Neuronal stem cell (in vitro differentiated cells): ENCODE results near the gene KRT222.

Experiments
- DNase-seq: peaks from one replicate; pipeline ENCODE4 v3.0.0-alpha.2; 2013; ENCODE audit warnings: low spot score
- H2AFZ ChIP-seq: one replicate; pipeline ENCODE4 v1.6.1; 2013; ENCODE audit warnings: mild to moderate bottlenecking, low read length, inconsistent platforms
- H2AK5ac ChIP-seq: 2 replicates; pipeline ENCODE4 v1.6.1; 2013; ENCODE audit warnings: low read depth, mild to moderate bottlenecking, inconsistent platforms, low read length, moderate library complexity, mixed read lengths
- H2BK120ac ChIP-seq: 2 replicates; pipeline ENCODE4 v1.6.1; 2013; ENCODE audit warnings: low read depth, mild to moderate bottlenecking, inconsistent platforms, low read length, moderate library complexity, mixed read lengths
- H2BK12ac ChIP-seq: one replicate; pipeline ENCODE4 v1.6.1; 2013; ENCODE audit warnings: low read length, inconsistent platforms
- H2BK15ac ChIP-seq: 2 replicates; pipeline ENCODE4 v1.6.1; 2013; ENCODE audit warnings: mild to moderate bottlenecking, low read length, inconsistent platforms, mixed read lengths
- H2BK5ac ChIP-seq: one replicate; pipeline ENCODE4 v1.6.1; 2013; ENCODE audit warnings: inconsistent platforms, mild to moderate bottlenecking, low read length, moderate library complexity
- H3K14ac ChIP-seq: one replicate; pipeline ENCODE4 v1.6.1; 2013; ENCODE audit warnings: low read length, inconsistent platforms
- H3K18ac ChIP-seq: 2 replicates; pipeline ENCODE4 v1.6.1; 2013; ENCODE audit warnings: low read length, inconsistent platforms
- H3K23ac ChIP-seq: 2 replicates; pipeline ENCODE4 v1.6.1; 2013; ENCODE audit warnings: low read depth, mild to moderate bottlenecking, mixed read lengths, low read length, inconsistent platforms; ENCODE audit not compliant: poor library complexity
- H3K27ac ChIP-seq: replicated peaks from 3 replicates; pipeline ENCODE4 v1.5.1; 2013; ENCODE audit warnings: low read length, inconsistent platforms
- H3K27me3 ChIP-seq, 3 experiments: 2 replicates each; pipeline ENCODE4 v1.6.1; 2013; ENCODE audit warnings: low read length in 3 of 3, mild to moderate bottlenecking in 2 of 3, inconsistent platforms in 1 of 3, low read depth in 1 of 3, mixed read lengths in 1 of 3, moderate library complexity in 1 of 3; ENCODE audit not compliant: control insufficient read depth in 3 of 3, insufficient read depth in 3 of 3
- H3K36me3 ChIP-seq, 2 donors: replicated peaks in 1 of 2; 2 replicates each; pipeline ENCODE4 v1.6.1; 2013; ENCODE audit warnings: low read length in 2 of 2; ENCODE audit not compliant: control insufficient read depth in 2 of 2, insufficient read depth in 2 of 2
- H3K4ac ChIP-seq: 2 replicates; pipeline ENCODE4 v1.6.1; 2013; ENCODE audit warnings: inconsistent platforms, mild to moderate bottlenecking, low read length, moderate library complexity
- H3K4me1 ChIP-seq, 2 donors: 1 replicate in 1 of 2; 2 replicates in 1 of 2; pipeline ENCODE4 v1.6.1; 2013; ENCODE audit warnings: low read length in 2 of 2, low read depth in 1 of 2; ENCODE audit not compliant: control insufficient read depth in 2 of 2, insufficient read depth in 1 of 2
- H3K4me2 ChIP-seq: one replicate; pipeline ENCODE4 v1.6.1; 2013; ENCODE audit warnings: mild to moderate bottlenecking, low read length, inconsistent platforms; ENCODE audit not compliant: insufficient read depth, poor library complexity, severe bottlenecking
- H3K4me3 ChIP-seq, 2 donors: 2 replicates each; pipeline ENCODE4 v1.5.1; 2013; ENCODE audit warnings: low read length in 2 of 2, mild to moderate bottlenecking in 2 of 2, inconsistent platforms in 1 of 2, moderate library complexity in 1 of 2
- H3K79me1 ChIP-seq: one replicate; pipeline ENCODE4 v1.6.1; 2013; ENCODE audit warnings: low read depth, mild to moderate bottlenecking, inconsistent platforms, low read length, moderate library complexity
- H3K9ac ChIP-seq: one replicate; pipeline ENCODE4 v1.6.1; 2013; ENCODE audit warnings: mild to moderate bottlenecking, low read depth, low read length, inconsistent platforms; ENCODE audit not compliant: poor library complexity
- H3K9me3 ChIP-seq, 2 donors: replicated peaks in 1 of 2; 2 replicates each; pipeline versions ENCODE3 to v1.6.1; 2013; ENCODE audit warnings: low read length in 2 of 2, mild to moderate bottlenecking in 2 of 2, inconsistent platforms in 1 of 2, low read depth in 1 of 2, mixed read lengths in 1 of 2, moderate library complexity in 1 of 2; ENCODE audit not compliant: control insufficient read depth in 2 of 2, insufficient read depth in 1 of 2
- H4K8ac ChIP-seq: one replicate; pipeline ENCODE4 v1.6.1; 2013; ENCODE audit warnings: low read depth, mild to moderate bottlenecking, inconsistent platforms, low read length, moderate library complexity
- H4K91ac ChIP-seq: one replicate; pipeline ENCODE4 v1.6.1; 2013; ENCODE audit warnings: low read length, low read depth, mild to moderate bottlenecking, inconsistent platforms; ENCODE audit not compliant: poor library complexity
- WGBS, 2 donors: extraction: QIAGEN DNeasy Blood & Tissue Kit; methylation state at CpG; one replicate each; pipeline ENCODE4 v1.1.7; 2013; ENCODE audit warnings: missing lambda C conversion rate in 2 of 2, mixed read lengths in 1 of 2; ENCODE audit not compliant: insufficient read length in 2 of 2, insufficient replicate concordance in 1 of 2; ENCODE audit errors: extremely low coverage in 2 of 2; 5-methylcytosine and 5-hydroxymethylcytosine counted together

KRT222 gene

DNA sequence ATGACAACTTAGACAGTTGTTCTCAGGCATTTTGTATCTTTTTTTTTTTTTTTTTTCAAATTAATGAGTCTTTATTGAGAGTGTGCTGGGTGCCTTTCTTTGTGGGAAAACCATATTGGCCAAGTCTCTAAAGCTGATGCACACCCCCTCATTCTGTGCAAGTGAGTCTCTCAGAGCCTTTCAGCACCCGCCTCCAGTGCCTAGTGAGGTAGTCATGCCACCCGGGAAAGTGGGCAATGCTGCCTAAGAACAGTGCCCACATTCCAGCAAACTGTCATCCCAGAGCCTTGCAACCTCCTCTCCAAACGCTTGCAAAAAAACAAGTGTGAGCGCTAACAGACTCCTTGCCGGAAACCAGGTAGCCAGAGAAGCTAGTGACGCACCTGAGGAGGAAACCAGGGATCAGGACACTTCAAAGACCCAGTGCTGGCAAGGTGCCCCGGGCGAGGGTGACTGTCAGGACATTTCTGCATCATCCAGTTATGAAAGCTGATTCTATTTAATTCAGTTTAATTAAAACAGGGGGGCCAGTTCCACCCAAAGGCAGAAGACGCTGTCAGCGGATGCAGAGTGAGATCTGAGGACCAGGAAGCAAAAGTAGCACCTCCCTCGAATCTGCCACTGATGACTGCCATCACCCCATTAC lies 52.3 kb downstream of the KRT222 start:
- no peaks in the 10 kb centered on the region for H3K9me3 ChIP-seq
- H2BK5ac ChIP-seq: no peak overlapping the region
- peaks cover 0 to 48% (median 2%) of the 10 kb centered on the region in 3 experiments for H3K27me3 ChIP-seq

DNA sequence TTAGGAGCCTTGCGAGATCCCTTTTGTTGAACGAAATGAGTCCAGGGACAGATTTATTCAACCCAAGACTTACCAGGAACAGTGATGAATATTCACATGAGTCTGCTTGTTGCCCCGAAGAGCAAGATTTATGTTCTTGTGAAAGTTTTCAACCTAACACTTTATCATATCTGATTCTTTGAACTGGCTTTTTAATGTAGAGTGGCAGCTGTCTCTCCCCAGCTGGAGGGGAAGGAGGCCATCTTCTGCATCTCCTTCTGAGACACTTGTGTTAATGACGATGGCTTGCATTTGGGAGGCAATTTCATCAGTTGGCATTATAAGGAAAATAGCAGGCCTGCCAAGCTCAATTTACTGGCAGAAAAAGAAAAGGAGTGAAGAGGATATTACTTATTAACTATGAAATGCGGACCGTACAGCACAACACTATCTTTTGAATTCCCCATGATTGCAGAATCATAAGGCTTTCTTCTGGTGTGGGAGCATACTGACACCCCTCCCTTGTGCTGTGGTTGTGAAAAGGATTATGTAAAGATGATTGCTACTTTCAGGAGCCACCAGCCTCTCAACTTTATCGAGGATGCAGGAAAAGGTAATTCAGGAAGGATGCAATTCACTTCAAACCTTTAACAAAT lies 53.0 kb downstream of the KRT222 start:
- DNase-seq: no peak
- no peak overlapping the region for H2AFZ ChIP-seq
- no peak overlapping the region for H2BK12ac ChIP-seq
- no peak overlapping the region for H3K14ac ChIP-seq
- H2BK120ac ChIP-seq: no peak overlapping the region
- no peak overlapping the region for H4K8ac ChIP-seq
- H3K4me1 ChIP-seq: peaks cover 0 to 2% of the 10 kb centered on the region in 2 donors
- no peak overlapping the region for H3K4ac ChIP-seq
- H3K18ac ChIP-seq: no peak overlapping the region
- no peak overlapping the region for H3K4me3 ChIP-seq
- WGBS, 2 donors: no CpG with 5 or more reads among the region's 7 CpGs
- H2AK5ac ChIP-seq: no peak overlapping the region
- no peak overlapping the region for H3K4me2 ChIP-seq
- H2BK5ac ChIP-seq: no peak overlapping the region
- H3K36me3 ChIP-seq: no peaks in the 10 kb centered on the region
- no peak overlapping the region for H4K91ac ChIP-seq
- peaks cover 0 to 48% (median 2%) of the 10 kb centered on the region in 3 experiments for H3K27me3 ChIP-seq
- H3K9ac ChIP-seq: no peak overlapping the region
- H3K27ac ChIP-seq: no peak overlapping the region
- no peak overlapping the region for H2BK15ac ChIP-seq
- H3K9me3 ChIP-seq: no peaks in the 10 kb centered on the region
- no peaks in the 10 kb centered on the region for H3K79me1 ChIP-seq
- no peak overlapping the region for H3K23ac ChIP-seq

More for the DNA sequence above, 52.3 kb downstream of the KRT222 start:
- Histone ChIP-seq H3K4me2 (no peak overlapping the region), H2AK5ac (no peak overlapping the region), H3K14ac (no peak overlapping the region), H3K4ac (no peak overlapping the region), H4K91ac (no peak overlapping the region), H3K36me3 (no peaks in the 10 kb centered on the region), H2BK15ac (no peak overlapping the region), H2BK12ac (no peak overlapping the region), H3K4me1 (peaks cover 0 to 2% of the 10 kb centered on the region in 2 donors), H4K8ac (no peak overlapping the region), H3K4me3 (no peak overlapping the region), H3K18ac (no peak overlapping the region), H2BK120ac (no peak overlapping the region), H3K9ac (no peak overlapping the region), H3K27ac (no peak overlapping the region), H3K23ac (no peak overlapping the region), H3K79me1 (no peaks in the 10 kb centered on the region), H2AFZ (no peak overlapping the region)
- WGBS, 2 donors: no CpG with 5 or more reads among the region's 11 CpGs
- no peak for DNase-seq

DNA sequence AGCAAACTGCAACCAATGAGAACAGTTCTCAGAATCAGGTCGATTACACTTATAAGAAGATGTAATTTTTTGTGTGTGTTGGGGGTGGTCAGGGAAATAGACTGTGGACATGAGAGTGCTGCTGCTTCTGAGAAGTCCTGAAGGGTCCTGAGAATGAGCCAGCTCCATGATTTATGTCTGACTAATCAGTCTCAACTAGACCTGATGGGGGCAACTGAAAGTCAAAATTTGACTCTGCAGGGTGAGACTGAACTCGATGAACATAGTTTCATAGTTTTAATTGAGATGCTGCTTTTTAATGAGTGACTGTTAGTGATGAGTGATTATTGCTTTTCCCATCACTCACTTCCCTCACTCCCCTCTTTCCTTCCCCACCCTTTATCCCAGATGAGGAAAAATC lies 54.6 kb downstream of the KRT222 start:
- Histone ChIP-seq H3K27me3 (peaks cover 0 to 45% (median 0%) of the 10 kb centered on the region in 3 experiments), H3K27ac (no peak overlapping the region), H3K9me3 (no peaks in the 10 kb centered on the region), H3K4me3 (no peak overlapping the region), H2BK15ac (no peak overlapping the region), H3K4me1 (no peaks in the 10 kb centered on the region), H3K14ac (no peak overlapping the region), H3K9ac (no peak overlapping the region), H3K36me3 (no peaks in the 10 kb centered on the region), H2AK5ac (no peak overlapping the region), H3K4me2 (no peak overlapping the region), H4K91ac (no peak overlapping the region), H3K23ac (no peak overlapping the region), H2BK12ac (no peak overlapping the region), H3K4ac (no peak overlapping the region), H3K79me1 (no peaks in the 10 kb centered on the region), H3K18ac (no peak overlapping the region), H2BK5ac (no peak overlapping the region), H4K8ac (no peak overlapping the region), H2AFZ (no peak overlapping the region), H2BK120ac (no peak overlapping the region)
- DNase-seq: no peak
- WGBS, 2 donors: no CpG with 5 or more reads among the region's 2 CpGs

DNA sequence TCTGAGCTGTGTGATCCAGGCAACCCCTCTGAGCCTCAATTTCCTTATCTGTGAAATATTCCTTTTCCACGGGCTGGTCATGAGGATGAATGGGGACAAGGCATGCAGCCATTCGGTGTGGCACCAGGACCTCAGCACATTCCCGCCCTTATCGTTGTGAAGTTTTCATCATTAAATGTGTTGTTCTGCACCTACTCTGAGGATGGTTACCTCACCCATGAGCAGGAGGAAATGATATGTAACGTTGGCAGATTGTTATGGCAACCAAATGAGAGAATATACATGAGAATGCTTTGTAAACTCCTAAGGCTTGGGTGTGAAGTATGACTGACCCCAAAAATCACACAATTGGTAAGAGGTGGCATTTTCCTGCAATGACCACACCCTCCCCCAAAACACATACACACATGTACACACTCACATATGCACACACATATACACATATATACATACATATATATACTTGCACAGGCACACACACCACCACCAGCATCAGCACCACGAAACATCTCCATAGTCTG lies 56.9 kb downstream of the KRT222 start:
- Histone ChIP-seq H4K8ac (no peak overlapping the region), H3K4ac (no peak overlapping the region), H3K18ac (no peak overlapping the region), H3K79me1 (no peaks in the 10 kb centered on the region), H3K4me3 (no peak overlapping the region), H4K91ac (no peak overlapping the region), H3K23ac (no peak overlapping the region), H3K14ac (no peak overlapping the region), H3K36me3 (no peaks in the 10 kb centered on the region), H3K9ac (no peak overlapping the region), H3K4me2 (no peak overlapping the region), H2BK15ac (no peak overlapping the region), H3K9me3 (no peaks in the 10 kb centered on the region), H3K27me3 (peaks cover 0 to 46% (median 0%) of the 10 kb centered on the region in 3 experiments), H2AFZ (no peak overlapping the region), H2AK5ac (no peak overlapping the region), H2BK5ac (no peak overlapping the region), H2BK120ac (no peak overlapping the region), H3K27ac (no peak overlapping the region), H2BK12ac (no peak overlapping the region), H3K4me1 (no peaks in the 10 kb centered on the region)
- no CpG with 5 or more reads among the region's 6 CpGs for WGBS, 2 donors
- no peak for DNase-seq
